Measurements from ENCODE around the gene ZNF708.
A peak's percentile ranks its signal among the peaks of the same experiment; 100 is the strongest.
"Not testable (repeated sequence)": the region's sequence is repeated elsewhere in the genome, so short reads cannot be mapped to it uniquely, and the experiment has no call there.

Gene ZNF708

GRCh38 chr19:21328885-21329605, at the start of gene ZNF708:
Gene ZNF708 (minus strand): TSS chr19:21329410. CDS start chr19:21329212, 198 bp downstream.
- Histone ChIP-seq H3K9ac (ENCODE audit: low read length) (peak within 1 kb of the TSS; percentile 82), H3K4me3 (ENCODE audit: low read length) (peak within 1 kb of the TSS; percentile 79), H3K36me3 (ENCODE audit: control insufficient read depth, insufficient read depth, low read length) (no peaks in the 10 kb centered on the region), H3K27ac (ENCODE audit: low read depth, low read length) (peak within 1 kb of the TSS; percentile 93), H3K27me3 (ENCODE audit: control insufficient read depth, insufficient read depth, low read length) (no peaks in the 10 kb centered on the region), H3K4me1 (ENCODE audit: control insufficient read depth, insufficient read depth, low read length) (peaks cover 4% of the 10 kb centered on the region)

GRCh38 chr19:21362291-21362690, 33.1 kb upstream of the ZNF708 start:
- no peaks in the 10 kb centered on the region for H3K27me3 ChIP-seq (ENCODE audit: control insufficient read depth, insufficient read depth, low read length)
- no peaks in the 10 kb centered on the region for H3K4me1 ChIP-seq (ENCODE audit: control insufficient read depth, insufficient read depth, low read length)
- no peak overlapping the region for H3K9ac ChIP-seq (ENCODE audit: low read length)
- no peak overlapping the region for H3K27ac ChIP-seq (ENCODE audit: low read depth, low read length)
- peaks cover 3% of the 10 kb centered on the region for H3K36me3 ChIP-seq (ENCODE audit: control insufficient read depth, insufficient read depth, low read length)
- no peak overlapping the region for H3K4me3 ChIP-seq (ENCODE audit: low read length)

- peaks cover 3% of the 10 kb centered on the region for H3K36me3 ChIP-seq (ENCODE audit: control insufficient read depth, insufficient read depth, low read length)
- peak within 1 kb of the TSS; percentile 88 for H3K4me3 ChIP-seq (ENCODE audit: low read length)
- no peaks in the 10 kb centered on the region for H3K4me1 ChIP-seq (ENCODE audit: control insufficient read depth, insufficient read depth, low read length)
- H3K9ac ChIP-seq (ENCODE audit: low read length): peak within 1 kb of the TSS; percentile 94
- H3K27ac ChIP-seq (ENCODE audit: low read depth, low read length): peak within 1 kb of the TSS; percentile 85
- H3K27me3 ChIP-seq (ENCODE audit: control insufficient read depth, insufficient read depth, low read length): no peaks in the 10 kb centered on the region
Observed at GRCh38 chr19:21358768-21359451, 29.7 kb upstream of the ZNF708 start, which contains the start of gene ZNF738. Gene ZNF738 (plus strand): TSS chr19:21359000. CDS start chr19:21359141, 141 bp downstream.

- H3K9ac ChIP-seq (ENCODE audit: low read length): no peak overlapping the region
- no peaks in the 10 kb centered on the region for H3K36me3 ChIP-seq (ENCODE audit: control insufficient read depth, insufficient read depth, low read length)
- no peak overlapping the region for H3K27ac ChIP-seq (ENCODE audit: low read depth, low read length)
- H3K4me3 ChIP-seq (ENCODE audit: low read length): no peak overlapping the region
- H3K27me3 ChIP-seq (ENCODE audit: control insufficient read depth, insufficient read depth, low read length): no peaks in the 10 kb centered on the region
- no peaks in the 10 kb centered on the region for H3K4me1 ChIP-seq (ENCODE audit: control insufficient read depth, insufficient read depth, low read length)
Observed at GRCh38 chr19:21352830-21353229, 23.6 kb upstream of the ZNF708 start.

GRCh38 chr19:21344841-21345240, 15.6 kb upstream of the ZNF708 start:
- H3K27me3 ChIP-seq (ENCODE audit: control insufficient read depth, insufficient read depth, low read length); H3K9ac ChIP-seq (ENCODE audit: low read length); H3K27ac ChIP-seq (ENCODE audit: low read depth, low read length); H3K4me3 ChIP-seq (ENCODE audit: low read length); H3K4me1 ChIP-seq (ENCODE audit: control insufficient read depth, insufficient read depth, low read length); H3K36me3 ChIP-seq (ENCODE audit: control insufficient read depth, insufficient read depth, low read length): not testable (repeated sequence)

- H3K27ac ChIP-seq (ENCODE audit: low read depth, low read length): no peak overlapping the region
- H3K4me1 ChIP-seq (ENCODE audit: control insufficient read depth, insufficient read depth, low read length): no peaks in the 10 kb centered on the region
- H3K9ac ChIP-seq (ENCODE audit: low read length): no peak overlapping the region
- no peak overlapping the region for H3K4me3 ChIP-seq (ENCODE audit: low read length)
- H3K36me3 ChIP-seq (ENCODE audit: control insufficient read depth, insufficient read depth, low read length): no peaks in the 10 kb centered on the region
- no peaks in the 10 kb centered on the region for H3K27me3 ChIP-seq (ENCODE audit: control insufficient read depth, insufficient read depth, low read length)
Observed at GRCh38 chr19:21335721-21336120, 6.5 kb upstream of the ZNF708 start.

GRCh38 chr19:21328406-21328805, 804 bp downstream of the ZNF708 start:
- Histone ChIP-seq H3K9ac (ENCODE audit: low read length) (peak overlapping the region; percentile 82), H3K36me3 (ENCODE audit: control insufficient read depth, insufficient read depth, low read length) (no peaks in the 10 kb centered on the region), H3K27me3 (ENCODE audit: control insufficient read depth, insufficient read depth, low read length) (no peaks in the 10 kb centered on the region), H3K4me1 (ENCODE audit: control insufficient read depth, insufficient read depth, low read length) (peaks cover 4% of the 10 kb centered on the region), H3K4me3 (ENCODE audit: low read length) (peak overlapping the region; percentile 79), H3K27ac (ENCODE audit: low read depth, low read length) (peak overlapping the region; percentile 93)

- Histone ChIP-seq H3K27me3 (ENCODE audit: control insufficient read depth, insufficient read depth, low read length) (no peaks in the 10 kb centered on the region), H3K9ac (ENCODE audit: low read length) (no peak overlapping the region), H3K27ac (ENCODE audit: low read depth, low read length) (no peak overlapping the region), H3K4me1 (ENCODE audit: control insufficient read depth, insufficient read depth, low read length) (peaks cover 4% of the 10 kb centered on the region), H3K4me3 (ENCODE audit: low read length) (no peak overlapping the region), H3K36me3 (ENCODE audit: control insufficient read depth, insufficient read depth, low read length) (no peaks in the 10 kb centered on the region)
Observed at GRCh38 chr19:21326169-21326568, 3.0 kb downstream of the ZNF708 start.

GRCh38 chr19:21323000-21323399, 6.2 kb downstream of the ZNF708 start:
- H3K27ac ChIP-seq (ENCODE audit: low read depth, low read length): no peak overlapping the region
- no peak overlapping the region for H3K4me3 ChIP-seq (ENCODE audit: low read length)
- no peaks in the 10 kb centered on the region for H3K27me3 ChIP-seq (ENCODE audit: control insufficient read depth, insufficient read depth, low read length)
- no peaks in the 10 kb centered on the region for H3K36me3 ChIP-seq (ENCODE audit: control insufficient read depth, insufficient read depth, low read length)
- H3K4me1 ChIP-seq (ENCODE audit: control insufficient read depth, insufficient read depth, low read length): no peaks in the 10 kb centered on the region
- no peak overlapping the region for H3K9ac ChIP-seq (ENCODE audit: low read length)

- H3K27me3 ChIP-seq (ENCODE audit: control insufficient read depth, insufficient read depth, low read length): no peaks in the 10 kb centered on the region
- peaks cover 1% of the 10 kb centered on the region for H3K4me1 ChIP-seq (ENCODE audit: control insufficient read depth, insufficient read depth, low read length)
- H3K36me3 ChIP-seq (ENCODE audit: control insufficient read depth, insufficient read depth, low read length): no peaks in the 10 kb centered on the region
- no peak overlapping the region for H3K4me3 ChIP-seq (ENCODE audit: low read length)
- H3K27ac ChIP-seq (ENCODE audit: low read depth, low read length): no peak overlapping the region
- H3K9ac ChIP-seq (ENCODE audit: low read length): no peak overlapping the region
Observed at GRCh38 chr19:21322528-21322927, 6.7 kb downstream of the ZNF708 start.

GRCh38 chr19:21321996-21322395, 7.2 kb downstream of the ZNF708 start:
- no peaks in the 10 kb centered on the region for H3K27me3 ChIP-seq (ENCODE audit: control insufficient read depth, insufficient read depth, low read length)
- no peaks in the 10 kb centered on the region for H3K36me3 ChIP-seq (ENCODE audit: control insufficient read depth, insufficient read depth, low read length)
- H3K4me1 ChIP-seq (ENCODE audit: control insufficient read depth, insufficient read depth, low read length): peaks cover 2% of the 10 kb centered on the region
- no peak overlapping the region for H3K9ac ChIP-seq (ENCODE audit: low read length)
- H3K27ac ChIP-seq (ENCODE audit: low read depth, low read length): no peak overlapping the region
- H3K4me3 ChIP-seq (ENCODE audit: low read length): no peak overlapping the region

- Histone ChIP-seq H3K36me3 (ENCODE audit: control insufficient read depth, insufficient read depth, low read length) (no peaks in the 10 kb centered on the region), H3K27me3 (ENCODE audit: control insufficient read depth, insufficient read depth, low read length) (no peaks in the 10 kb centered on the region), H3K27ac (ENCODE audit: low read depth, low read length) (no peak overlapping the region), H3K9ac (ENCODE audit: low read length) (no peak overlapping the region), H3K4me1 (ENCODE audit: control insufficient read depth, insufficient read depth, low read length) (peaks cover 2% of the 10 kb centered on the region), H3K4me3 (ENCODE audit: low read length) (no peak overlapping the region)
Observed at GRCh38 chr19:21321134-21321533, 8.1 kb downstream of the ZNF708 start.

GRCh38 chr19:21317821-21318220, 11.4 kb downstream of the ZNF708 start:
- no peak overlapping the region for H3K27ac ChIP-seq (ENCODE audit: low read depth, low read length)
- H3K4me1 ChIP-seq (ENCODE audit: control insufficient read depth, insufficient read depth, low read length): peaks cover 8% of the 10 kb centered on the region
- H3K9ac ChIP-seq (ENCODE audit: low read length): no peak overlapping the region
- H3K4me3 ChIP-seq (ENCODE audit: low read length): no peak overlapping the region
- H3K36me3 ChIP-seq (ENCODE audit: control insufficient read depth, insufficient read depth, low read length): peaks cover 2% of the 10 kb centered on the region
- no peaks in the 10 kb centered on the region for H3K27me3 ChIP-seq (ENCODE audit: control insufficient read depth, insufficient read depth, low read length)
